ENCODE measurements around the gene KIF3A. TPM values are rescaled to one million over a fixed set of nuclear protein-coding genes. Genes with fewer than 3 reads are reported as not detected.

KIF3A gene
- total RNA-seq, 1 donor from 2014 or later: 15.3 TPM

- H3K27ac Mint-ChIP-seq (ENCODE audit: unreplicated experiment): no peak overlapping the region
- TF ChIP-seq, protein P1, sequence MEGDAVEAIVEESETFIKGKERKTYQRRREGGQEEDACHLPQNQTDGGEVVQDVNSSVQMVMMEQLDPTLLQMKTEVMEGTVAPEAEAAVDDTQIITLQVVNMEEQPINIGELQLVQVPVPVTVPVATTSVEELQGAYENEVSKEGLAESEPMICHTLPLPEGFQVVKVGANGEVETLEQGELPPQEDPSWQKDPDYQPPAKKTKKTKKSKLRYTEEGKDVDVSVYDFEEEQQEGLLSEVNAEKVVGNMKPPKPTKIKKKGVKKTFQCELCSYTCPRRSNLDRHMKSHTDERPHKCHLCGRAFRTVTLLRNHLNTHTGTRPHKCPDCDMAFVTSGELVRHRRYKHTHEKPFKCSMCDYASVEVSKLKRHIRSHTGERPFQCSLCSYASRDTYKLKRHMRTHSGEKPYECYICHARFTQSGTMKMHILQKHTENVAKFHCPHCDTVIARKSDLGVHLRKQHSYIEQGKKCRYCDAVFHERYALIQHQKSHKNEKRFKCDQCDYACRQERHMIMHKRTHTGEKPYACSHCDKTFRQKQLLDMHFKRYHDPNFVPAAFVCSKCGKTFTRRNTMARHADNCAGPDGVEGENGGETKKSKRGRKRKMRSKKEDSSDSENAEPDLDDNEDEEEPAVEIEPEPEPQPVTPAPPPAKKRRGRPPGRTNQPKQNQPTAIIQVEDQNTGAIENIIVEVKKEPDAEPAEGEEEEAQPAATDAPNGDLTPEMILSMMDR (IDR thresholded peaks at IDR 0.05): no peak
- peaks cover 9% of the 10 kb centered on the region for H3K4me1 Mint-ChIP-seq (ENCODE audit: unreplicated experiment)
- H3K9me3 Mint-ChIP-seq (ENCODE audit: unreplicated experiment): no peaks in the 10 kb centered on the region
- no peak for DNase-seq (ENCODE audit: extremely low spot score, unreplicated experiment)
- no peaks in the 10 kb centered on the region for H3K27me3 Mint-ChIP-seq (ENCODE audit: unreplicated experiment)
- peaks cover 37% of the 10 kb centered on the region for H3K36me3 Mint-ChIP-seq (ENCODE audit: unreplicated experiment)
- no peak overlapping the region for H3K4me3 Mint-ChIP-seq (ENCODE audit: unreplicated experiment)
Measured at GRCh38 chr5:132762246-132763000, 25.1 kb upstream of the KIF3A start.

DNA sequence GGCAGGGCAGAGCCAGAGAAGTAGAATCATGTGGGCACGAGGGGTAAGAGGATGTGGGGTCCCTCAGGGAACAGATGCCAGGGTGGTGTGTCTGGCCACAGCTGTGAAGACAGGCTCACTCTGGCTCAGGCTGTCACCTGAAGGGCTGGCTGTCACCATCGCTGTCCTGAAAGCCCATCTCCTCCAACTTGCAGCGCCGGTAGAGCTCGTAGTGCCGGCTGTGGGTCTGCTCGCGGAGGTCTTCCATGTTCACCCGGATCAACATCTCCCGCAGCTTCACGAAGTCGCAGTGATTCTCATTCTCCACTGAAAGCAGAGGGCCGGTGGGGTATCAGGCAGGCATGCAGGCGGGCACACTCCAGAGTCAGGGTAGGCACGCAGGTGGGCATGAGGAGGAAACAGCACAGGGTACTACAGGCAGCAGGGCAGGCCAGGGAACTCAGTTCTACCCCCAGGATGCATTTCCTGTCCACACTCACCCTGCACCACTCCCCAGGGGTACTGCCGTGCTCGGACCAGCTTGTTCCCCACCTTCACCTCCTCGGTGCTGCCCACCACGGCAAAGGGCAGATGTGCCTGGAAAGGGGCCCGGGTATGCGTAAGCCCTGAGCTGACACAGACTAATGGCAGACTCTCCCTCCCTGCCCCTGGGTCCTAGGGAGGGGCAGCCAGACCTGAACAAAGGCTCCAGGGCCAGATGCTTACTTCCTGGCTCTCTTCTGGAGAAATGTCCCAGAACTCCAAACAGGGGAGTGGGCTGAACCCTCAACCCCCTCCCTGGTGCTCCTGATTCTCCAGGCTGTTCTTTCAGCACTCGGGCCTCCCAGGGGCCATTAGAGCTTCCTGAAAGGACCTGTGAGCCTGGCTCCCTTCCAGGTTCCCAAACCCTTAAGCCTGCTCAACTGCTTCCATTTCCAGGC lies 24.2 kb upstream of the KIF3A start:
- no peak for DNase-seq (ENCODE audit: extremely low spot score, unreplicated experiment)
- TF ChIP-seq, protein P1 (IDR thresholded peaks at IDR 0.05): no peak
- no peaks in the 10 kb centered on the region for H3K27me3 Mint-ChIP-seq (ENCODE audit: unreplicated experiment)
- no peaks in the 10 kb centered on the region for H3K9me3 Mint-ChIP-seq (ENCODE audit: unreplicated experiment)
- H3K4me1 Mint-ChIP-seq (ENCODE audit: unreplicated experiment): peaks cover 3% of the 10 kb centered on the region
- peaks cover 37% of the 10 kb centered on the region for H3K36me3 Mint-ChIP-seq (ENCODE audit: unreplicated experiment)
- H3K4me3 Mint-ChIP-seq (ENCODE audit: unreplicated experiment): no peak overlapping the region
- H3K27ac Mint-ChIP-seq (ENCODE audit: unreplicated experiment): no peak overlapping the region

- no peak for DNase-seq (ENCODE audit: extremely low spot score, unreplicated experiment)
- Mint-ChIP-seq H3K9me3 (ENCODE audit: unreplicated experiment) (no peaks in the 10 kb centered on the region), H3K27me3 (ENCODE audit: unreplicated experiment) (no peaks in the 10 kb centered on the region), H3K4me1 (ENCODE audit: unreplicated experiment) (peaks cover 3% of the 10 kb centered on the region), H3K36me3 (ENCODE audit: unreplicated experiment) (peaks cover 38% of the 10 kb centered on the region), H3K27ac (ENCODE audit: unreplicated experiment) (no peak overlapping the region), H3K4me3 (ENCODE audit: unreplicated experiment) (no peak overlapping the region)
- TF ChIP-seq, protein P1 (IDR thresholded peaks at IDR 0.05): no peak
Measured at GRCh38 chr5:132760601-132761317, 23.4 kb upstream of the KIF3A start.

DNA sequence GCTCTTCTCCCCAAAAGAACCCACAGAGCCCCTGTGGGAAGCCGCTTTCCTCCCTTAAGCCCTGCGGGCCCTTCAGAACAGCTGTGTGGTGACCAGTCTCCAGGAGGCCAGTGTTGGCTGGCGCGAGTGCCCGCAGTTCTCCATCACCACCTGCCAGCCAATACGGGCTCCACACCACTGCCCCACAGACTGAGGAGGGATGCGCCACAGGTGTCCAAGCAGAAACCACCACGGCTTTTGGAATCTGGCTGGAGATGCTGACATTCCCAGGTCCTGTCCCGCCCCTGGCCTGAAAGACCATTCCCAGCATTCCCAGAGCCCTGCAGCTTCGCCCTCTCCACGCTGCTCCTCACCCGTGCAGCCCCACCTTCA lies 22.7 kb upstream of the KIF3A start:
- H3K27ac Mint-ChIP-seq (ENCODE audit: unreplicated experiment): no peak overlapping the region
- no peaks in the 10 kb centered on the region for H3K27me3 Mint-ChIP-seq (ENCODE audit: unreplicated experiment)
- H3K9me3 Mint-ChIP-seq (ENCODE audit: unreplicated experiment): no peaks in the 10 kb centered on the region
- H3K4me3 Mint-ChIP-seq (ENCODE audit: unreplicated experiment): no peak overlapping the region
- H3K4me1 Mint-ChIP-seq (ENCODE audit: unreplicated experiment): no peaks in the 10 kb centered on the region
- peaks cover 41% of the 10 kb centered on the region for H3K36me3 Mint-ChIP-seq (ENCODE audit: unreplicated experiment)
- TF ChIP-seq, protein P1 (IDR thresholded peaks at IDR 0.05): no peak
- DNase-seq (ENCODE audit: extremely low spot score, unreplicated experiment): peak; percentile 73

Data from osteocyte (in vitro differentiated cells).